Stimulated activated naive B cell treated with anti-CD40 and anti-IgM and Interleukin-4, amounts not matched to agents 10 μg/mL and 1 μg/mL and 100 μg/mL, for 72 hours (primary cell): Measurements from ENCODE around the gene GNA14.

Experiments
- ATAC-seq, 2 donors: fragments of 150-1000 bp; cut with Tn5 transposase; replicated peaks; 2 replicates each; pipeline ENCODE4 v1.10.0; 2021; ENCODE audit warnings: moderate library complexity in 1 of 2
- DNase-seq: peaks from one replicate; pipeline ENCODE4 v3.0.0; 2021
- H3K27ac Mint-ChIP-seq: one replicate; pipeline ENCODE4 v1.8.0; 2022; ENCODE audit warnings: mild to moderate bottlenecking, mixed read lengths
- H3K27me3 Mint-ChIP-seq, 2 donors: one replicate each; pipeline ENCODE4 v1.8.0; 2022; ENCODE audit warnings: mixed read lengths in 2 of 2
- H3K36me3 Mint-ChIP-seq, 2 donors: one replicate each; pipeline ENCODE4 v1.8.0; 2022; ENCODE audit warnings: mixed read lengths in 2 of 2, mild to moderate bottlenecking in 1 of 2
- H3K4me1 Mint-ChIP-seq, 2 donors: one replicate each; pipeline ENCODE4 v1.8.0; 2022; ENCODE audit warnings: mixed read lengths in 2 of 2, mild to moderate bottlenecking in 1 of 2
- H3K4me3 Mint-ChIP-seq, 2 donors: one replicate each; pipeline ENCODE4 v1.8.0; 2022; ENCODE audit warnings: mild to moderate bottlenecking in 2 of 2, mixed read lengths in 2 of 2, moderate library complexity in 1 of 2
- H3K9me3 Mint-ChIP-seq, 2 donors: one replicate each; pipeline ENCODE4 v1.8.0; 2022; ENCODE audit warnings: mixed read lengths in 2 of 2, mild to moderate bottlenecking in 1 of 2

The GNA14 gene

DNA sequence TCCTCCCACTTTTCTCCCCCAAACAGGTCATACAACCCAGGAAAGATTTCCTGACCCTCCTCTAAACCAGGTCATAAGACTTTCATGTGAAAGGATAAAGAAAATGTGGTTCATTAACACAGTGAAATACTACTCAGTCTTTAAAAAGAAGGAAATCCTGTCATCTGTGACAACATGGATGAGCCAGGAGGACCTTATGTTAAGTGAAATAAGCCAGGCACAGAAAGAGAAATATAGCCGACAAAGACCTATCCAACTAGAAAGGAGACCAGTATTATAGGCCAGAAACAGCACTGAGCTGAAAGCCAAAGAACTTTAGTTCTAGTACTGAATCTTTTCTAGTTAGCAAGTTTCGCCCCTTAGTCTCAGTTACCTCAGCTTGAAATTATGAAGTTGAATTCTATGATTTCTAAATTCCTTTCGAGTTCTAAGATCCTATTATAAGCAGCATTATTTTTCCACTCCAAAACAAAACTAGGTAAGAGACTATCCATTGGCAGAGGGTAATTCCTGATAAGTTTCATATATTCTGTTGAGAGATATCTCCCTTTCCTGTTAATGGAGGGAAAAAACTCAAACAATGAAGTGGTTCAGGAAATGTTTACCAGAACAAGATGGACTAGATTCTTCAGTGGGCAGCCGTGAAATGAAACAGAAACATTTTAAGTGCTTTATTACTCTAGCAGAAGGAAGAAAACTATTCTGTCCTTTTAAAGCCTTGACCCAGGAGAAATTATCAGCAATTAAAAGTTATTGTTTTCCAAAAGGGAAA is 42.5 kb downstream of the GNA14 start:
- peaks cover 5 to 10% of the 10 kb centered on the region in 2 donors for H3K27me3 Mint-ChIP-seq
- H3K27ac Mint-ChIP-seq = no peak overlapping the region
- DNase-seq (no peak), ATAC-seq (no peak)
- H3K4me3 Mint-ChIP-seq = no peak overlapping the region
- H3K36me3 Mint-ChIP-seq = no peaks in the 10 kb centered on the region
- no peaks in the 10 kb centered on the region for H3K4me1 Mint-ChIP-seq
- no peaks in the 10 kb centered on the region for H3K9me3 Mint-ChIP-seq

- H3K27me3 Mint-ChIP-seq = peaks cover 5 to 7% of the 10 kb centered on the region in 2 donors
- DNase-seq (no peak), ATAC-seq (no peak)
- no peak overlapping the region for H3K27ac Mint-ChIP-seq
- H3K36me3 Mint-ChIP-seq = no peaks in the 10 kb centered on the region
- no peaks in the 10 kb centered on the region for H3K4me1 Mint-ChIP-seq
- H3K4me3 Mint-ChIP-seq = no peak overlapping the region
- no peaks in the 10 kb centered on the region for H3K9me3 Mint-ChIP-seq
Observed at GRCh38 chr9:77604316-77604715, 43.8 kb downstream of the GNA14 start.

DNA sequence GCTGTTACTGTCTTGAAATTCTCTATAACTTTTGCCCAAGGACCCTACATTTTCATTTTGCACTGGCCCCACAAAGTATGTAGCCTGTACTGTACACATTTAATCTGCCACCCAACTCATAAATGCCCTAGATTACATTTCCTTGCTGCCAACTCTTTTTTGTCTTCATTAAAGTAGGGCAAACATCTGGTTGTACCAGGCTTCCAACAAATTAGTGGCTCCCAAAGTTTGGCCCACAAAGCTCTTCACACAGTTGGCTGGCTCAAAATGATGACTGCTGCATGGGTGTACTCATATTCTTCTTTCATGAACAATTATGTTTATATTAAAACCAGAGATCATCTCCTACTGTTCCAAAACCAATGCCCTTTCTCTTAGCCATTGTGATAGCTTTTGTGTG is 45.3 kb downstream of the GNA14 start:
- H3K36me3 Mint-ChIP-seq = no peaks in the 10 kb centered on the region
- H3K4me3 Mint-ChIP-seq = no peak overlapping the region
- no peaks in the 10 kb centered on the region for H3K4me1 Mint-ChIP-seq
- no peak for DNase-seq
- no peaks in the 10 kb centered on the region for H3K9me3 Mint-ChIP-seq
- peaks cover 5 to 13% of the 10 kb centered on the region in 2 donors for H3K27me3 Mint-ChIP-seq
- H3K27ac Mint-ChIP-seq = no peak overlapping the region
- no peak for ATAC-seq

GRCh38 chr9:77601476-77602099 is 46.5 kb downstream of the GNA14 start:
- ATAC-seq = no peak
- no peaks in the 10 kb centered on the region for H3K4me1 Mint-ChIP-seq
- no peak overlapping the region for H3K27ac Mint-ChIP-seq
- no peaks in the 10 kb centered on the region for H3K36me3 Mint-ChIP-seq
- no peak overlapping the region for H3K4me3 Mint-ChIP-seq
- DNase-seq = no peak
- H3K9me3 Mint-ChIP-seq = no peaks in the 10 kb centered on the region
- peaks cover 9 to 18% of the 10 kb centered on the region in 2 donors for H3K27me3 Mint-ChIP-seq

DNA sequence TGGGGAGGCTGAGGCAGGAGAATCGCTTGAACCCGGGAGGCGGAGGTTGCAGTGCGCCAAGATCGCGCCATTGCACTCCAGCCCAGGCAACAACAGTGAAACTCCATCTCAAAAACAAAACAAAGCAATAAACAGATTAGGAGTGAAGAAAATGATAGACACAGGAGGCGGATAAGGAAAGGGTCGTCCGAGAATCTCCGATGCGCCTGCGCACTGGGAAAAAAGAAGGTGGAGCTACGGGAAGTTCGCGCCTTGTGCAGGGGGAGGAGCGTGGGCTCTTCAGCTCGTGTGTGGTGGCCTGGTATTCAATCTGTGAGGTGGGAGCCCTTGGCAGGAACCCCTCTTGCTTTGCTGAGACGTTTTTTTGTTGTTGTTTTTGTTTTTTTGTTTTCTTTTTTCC is 47.3 kb downstream of the GNA14 start:
- H3K36me3 Mint-ChIP-seq = no peaks in the 10 kb centered on the region
- no peak for DNase-seq
- no peaks in the 10 kb centered on the region for H3K4me1 Mint-ChIP-seq
- no peaks in the 10 kb centered on the region for H3K9me3 Mint-ChIP-seq
- H3K27ac Mint-ChIP-seq = no peak overlapping the region
- H3K4me3 Mint-ChIP-seq = no peak overlapping the region
- no peak for ATAC-seq
- peaks cover 9 to 23% of the 10 kb centered on the region in 2 donors for H3K27me3 Mint-ChIP-seq

GRCh38 chr9:77599492-77599891 is 48.6 kb downstream of the GNA14 start:
- Mint-ChIP-seq H3K27ac (no peak overlapping the region), H3K9me3 (no peaks in the 10 kb centered on the region), H3K36me3 (no peaks in the 10 kb centered on the region), H3K27me3 (peaks cover 13 to 23% of the 10 kb centered on the region in 2 donors), H3K4me3 (no peak overlapping the region), H3K4me1 (no peaks in the 10 kb centered on the region)
- ATAC-seq (no peak), DNase-seq (no peak)

DNA sequence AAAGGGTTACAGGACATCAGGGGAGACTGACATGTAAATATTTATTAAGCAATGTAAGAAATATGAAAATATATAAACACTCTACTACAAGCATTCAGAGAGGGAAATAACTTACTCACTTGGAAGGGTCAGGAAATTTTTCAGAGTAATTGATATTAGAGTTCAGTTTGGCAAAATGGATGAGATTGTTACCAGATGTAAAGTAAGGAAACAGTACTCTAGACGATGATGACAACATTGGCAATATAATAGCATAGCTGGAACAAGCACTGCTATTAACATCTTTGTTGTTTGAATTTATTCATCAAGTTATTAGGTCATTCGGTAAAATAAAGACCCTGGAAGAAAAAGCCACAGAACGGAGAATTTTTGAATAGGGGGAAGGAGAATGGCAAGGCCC is 49.1 kb downstream of the GNA14 start:
- ATAC-seq (no peak), DNase-seq (no peak)
- Mint-ChIP-seq H3K27me3 (peaks cover 13 to 23% of the 10 kb centered on the region in 2 donors), H3K4me3 (no peak overlapping the region), H3K36me3 (no peaks in the 10 kb centered on the region), H3K27ac (no peak overlapping the region), H3K9me3 (no peaks in the 10 kb centered on the region), H3K4me1 (no peaks in the 10 kb centered on the region)

DNA sequence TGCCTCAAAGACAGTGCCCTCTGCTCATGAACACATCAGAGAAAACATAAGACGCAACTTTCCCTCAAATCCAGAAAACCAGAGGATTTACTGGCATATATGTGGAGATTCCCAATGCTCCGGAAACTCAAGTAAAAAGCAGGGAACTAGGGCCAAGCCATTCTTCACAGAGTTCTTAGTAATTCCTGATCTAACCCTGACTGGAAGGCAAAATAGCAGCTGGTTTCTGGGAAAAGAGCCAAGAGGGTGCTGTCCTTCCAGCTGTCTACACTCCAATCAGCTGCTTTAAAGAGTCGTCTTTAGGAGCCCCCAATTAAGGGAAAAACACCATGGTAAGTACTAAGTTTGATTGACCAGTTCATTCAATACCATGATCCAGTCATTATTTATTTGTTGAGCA is 49.6 kb downstream of the GNA14 start:
- H3K27ac Mint-ChIP-seq = no peak overlapping the region
- H3K4me3 Mint-ChIP-seq = no peak overlapping the region
- no peak for ATAC-seq
- H3K4me1 Mint-ChIP-seq = no peaks in the 10 kb centered on the region
- H3K9me3 Mint-ChIP-seq = no peaks in the 10 kb centered on the region
- peaks cover 13 to 23% of the 10 kb centered on the region in 2 donors for H3K27me3 Mint-ChIP-seq
- H3K36me3 Mint-ChIP-seq = no peaks in the 10 kb centered on the region
- no peak for DNase-seq

- Mint-ChIP-seq H3K36me3 (no peaks in the 10 kb centered on the region), H3K27me3 (peaks cover 8 to 18% of the 10 kb centered on the region in 2 donors), H3K9me3 (no peaks in the 10 kb centered on the region), H3K4me3 (no peak overlapping the region), H3K27ac (no peak overlapping the region), H3K4me1 (no peaks in the 10 kb centered on the region)
- ATAC-seq = no peak
- DNase-seq = no peak
Observed at GRCh38 chr9:77597057-77597456, 51.1 kb downstream of the GNA14 start.

- H3K4me3 Mint-ChIP-seq = no peak overlapping the region
- no peaks in the 10 kb centered on the region for H3K4me1 Mint-ChIP-seq
- H3K27me3 Mint-ChIP-seq = peaks cover 8 to 18% of the 10 kb centered on the region in 2 donors
- no peak overlapping the region for H3K27ac Mint-ChIP-seq
- no peaks in the 10 kb centered on the region for H3K36me3 Mint-ChIP-seq
- no peaks in the 10 kb centered on the region for H3K9me3 Mint-ChIP-seq
- no peak for DNase-seq
- ATAC-seq = no peak
Observed at GRCh38 chr9:77595426-77596095, 52.6 kb downstream of the GNA14 start.

GRCh38 chr9:77594963-77595362 is 53.2 kb downstream of the GNA14 start:
- Mint-ChIP-seq H3K4me3 (no peak overlapping the region), H3K27me3 (peaks cover 8 to 18% of the 10 kb centered on the region in 2 donors), H3K27ac (no peak overlapping the region), H3K4me1 (no peaks in the 10 kb centered on the region), H3K9me3 (no peaks in the 10 kb centered on the region), H3K36me3 (no peaks in the 10 kb centered on the region)
- DNase-seq = no peak
- ATAC-seq = no peak

GRCh38 chr9:77593528-77593927 is 54.6 kb downstream of the GNA14 start:
- H3K9me3 Mint-ChIP-seq = no peaks in the 10 kb centered on the region
- DNase-seq (no peak), ATAC-seq (no peak)
- H3K27me3 Mint-ChIP-seq = peaks cover 8 to 17% of the 10 kb centered on the region in 2 donors
- H3K27ac Mint-ChIP-seq = no peak overlapping the region
- no peaks in the 10 kb centered on the region for H3K4me1 Mint-ChIP-seq
- H3K4me3 Mint-ChIP-seq = no peak overlapping the region
- H3K36me3 Mint-ChIP-seq = no peaks in the 10 kb centered on the region

DNA sequence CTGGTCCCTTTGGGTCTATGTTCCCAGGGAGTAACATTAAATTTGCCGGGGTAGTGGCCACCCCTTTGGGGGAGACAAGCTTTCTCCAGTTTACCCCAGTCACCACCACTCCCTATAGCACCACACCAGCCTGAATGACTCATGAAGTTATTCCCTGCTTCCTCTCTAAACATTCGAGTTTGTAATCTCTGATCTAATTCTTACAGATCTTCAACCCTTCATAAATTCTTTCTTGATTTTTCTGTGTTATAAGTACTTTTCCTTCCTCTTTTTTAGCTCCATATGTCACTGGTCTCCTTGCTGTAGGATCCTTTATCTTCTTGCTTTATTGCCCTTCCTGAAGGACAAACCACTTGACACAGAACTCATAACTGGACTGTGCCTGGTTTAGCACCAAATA is 55.6 kb downstream of the GNA14 start:
- peaks cover 8 to 10% of the 10 kb centered on the region in 2 donors for H3K27me3 Mint-ChIP-seq
- H3K4me1 Mint-ChIP-seq = peaks cover 0 to 2% of the 10 kb centered on the region in 2 donors
- no peaks in the 10 kb centered on the region for H3K9me3 Mint-ChIP-seq
- H3K36me3 Mint-ChIP-seq = no peaks in the 10 kb centered on the region
- no peak for DNase-seq
- no peak for ATAC-seq
- H3K27ac Mint-ChIP-seq = no peak overlapping the region
- H3K4me3 Mint-ChIP-seq = no peak overlapping the region

DNA sequence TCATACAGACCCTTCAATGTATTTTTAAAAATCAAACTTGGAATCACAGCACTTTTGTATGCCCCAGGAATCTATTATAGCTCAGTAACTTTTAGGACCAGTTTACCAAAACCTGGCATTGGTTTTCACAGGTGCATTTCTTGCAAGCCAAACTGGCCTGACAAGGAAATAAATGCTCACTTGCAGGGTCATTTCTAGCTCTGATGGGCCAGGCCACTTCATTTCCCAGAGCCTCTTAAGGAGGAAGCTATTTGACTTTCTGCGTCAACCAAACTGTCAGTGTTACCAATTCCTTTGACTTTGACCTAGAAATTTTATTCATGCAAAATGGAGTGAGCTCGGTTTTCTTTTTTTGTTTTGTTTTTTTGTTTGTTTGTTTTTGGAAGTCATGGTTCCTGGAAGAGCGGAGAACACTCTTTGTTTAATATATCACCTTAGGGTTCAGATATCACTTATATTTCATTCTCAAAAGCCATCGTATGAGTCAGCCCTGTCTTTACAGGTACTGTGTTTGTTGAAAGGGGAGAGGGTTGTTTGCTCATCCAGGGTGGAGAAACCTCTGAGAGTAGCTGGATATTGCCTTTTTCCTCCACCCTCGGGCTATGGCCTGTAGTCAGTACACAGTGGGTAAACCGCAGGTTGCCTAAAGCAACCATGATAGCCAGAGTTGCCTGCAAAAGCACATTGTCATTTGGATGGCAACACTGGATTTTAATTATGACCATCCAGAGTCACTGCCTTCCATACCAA is 58.9 kb downstream of the GNA14 start:
- no peak for DNase-seq

More for the DNA sequence above, 58.9 kb downstream of the GNA14 start:
- no peak overlapping the region for H3K27ac Mint-ChIP-seq
- H3K9me3 Mint-ChIP-seq = no peaks in the 10 kb centered on the region
- ATAC-seq = no peak
- H3K36me3 Mint-ChIP-seq = no peaks in the 10 kb centered on the region
- H3K4me3 Mint-ChIP-seq = no peak overlapping the region
- H3K4me1 Mint-ChIP-seq = peaks cover 0 to 2% of the 10 kb centered on the region in 2 donors
- H3K27me3 Mint-ChIP-seq = no peaks in the 10 kb centered on the region
